ENCODE results near the gene ARHGAP33.
A peak's percentile ranks its signal among the peaks of the same experiment; 100 is the strongest.

The ARHGAP33 gene

DNA sequence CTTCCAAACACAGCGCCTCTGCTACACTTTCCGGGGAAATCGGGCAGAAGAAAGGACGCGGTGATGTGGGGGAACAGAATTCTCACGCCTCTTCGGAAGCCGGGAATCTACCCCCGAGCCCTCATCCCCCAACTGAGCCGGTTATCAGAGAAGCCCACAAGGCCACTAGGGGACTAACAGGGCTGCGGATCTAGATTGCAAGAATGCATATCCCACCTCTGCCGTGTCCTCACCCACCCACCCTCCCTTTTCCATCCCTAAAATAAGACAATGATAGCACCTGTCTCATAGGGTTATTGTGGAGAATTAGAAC lies 34.2 kb upstream of the ARHGAP33 start:
- TF ChIP-seq, protein P1, sequence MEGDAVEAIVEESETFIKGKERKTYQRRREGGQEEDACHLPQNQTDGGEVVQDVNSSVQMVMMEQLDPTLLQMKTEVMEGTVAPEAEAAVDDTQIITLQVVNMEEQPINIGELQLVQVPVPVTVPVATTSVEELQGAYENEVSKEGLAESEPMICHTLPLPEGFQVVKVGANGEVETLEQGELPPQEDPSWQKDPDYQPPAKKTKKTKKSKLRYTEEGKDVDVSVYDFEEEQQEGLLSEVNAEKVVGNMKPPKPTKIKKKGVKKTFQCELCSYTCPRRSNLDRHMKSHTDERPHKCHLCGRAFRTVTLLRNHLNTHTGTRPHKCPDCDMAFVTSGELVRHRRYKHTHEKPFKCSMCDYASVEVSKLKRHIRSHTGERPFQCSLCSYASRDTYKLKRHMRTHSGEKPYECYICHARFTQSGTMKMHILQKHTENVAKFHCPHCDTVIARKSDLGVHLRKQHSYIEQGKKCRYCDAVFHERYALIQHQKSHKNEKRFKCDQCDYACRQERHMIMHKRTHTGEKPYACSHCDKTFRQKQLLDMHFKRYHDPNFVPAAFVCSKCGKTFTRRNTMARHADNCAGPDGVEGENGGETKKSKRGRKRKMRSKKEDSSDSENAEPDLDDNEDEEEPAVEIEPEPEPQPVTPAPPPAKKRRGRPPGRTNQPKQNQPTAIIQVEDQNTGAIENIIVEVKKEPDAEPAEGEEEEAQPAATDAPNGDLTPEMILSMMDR (IDR thresholded peaks at IDR 0.05; ENCODE audit: extremely low read depth, missing control alignments), result no peak
- DNase-seq (ENCODE audit: low spot score), result no peak

DNA sequence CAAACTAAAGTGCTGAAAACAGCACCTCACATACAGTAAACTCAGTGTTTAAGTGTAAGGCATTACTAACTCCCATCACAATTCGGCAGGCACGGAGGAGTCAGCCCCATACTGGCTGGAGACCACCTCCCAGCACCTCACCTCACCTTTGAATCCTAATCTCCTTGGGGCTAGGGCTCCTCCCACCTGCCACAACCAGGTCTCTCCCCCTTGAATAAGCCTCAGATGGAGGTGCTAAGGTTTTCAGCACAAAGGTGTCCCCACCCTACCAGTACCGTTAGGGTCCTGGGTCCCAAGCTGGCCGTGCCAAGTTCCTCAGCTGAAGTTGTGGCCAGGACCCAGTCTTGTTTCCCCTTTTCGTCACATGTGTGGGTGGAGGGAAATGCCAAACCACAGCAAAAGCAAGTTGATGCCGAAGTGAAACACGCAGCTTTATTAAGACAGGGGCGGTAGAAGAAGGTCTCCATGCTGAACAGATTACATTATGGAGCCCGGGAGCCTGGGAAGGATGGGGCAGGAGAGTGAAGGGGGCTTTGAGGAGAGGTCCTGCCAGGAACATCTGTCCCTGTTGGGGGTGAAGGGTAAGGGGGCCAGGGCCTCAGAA lies 33.1 kb upstream of the ARHGAP33 start, which contains the start of gene IGFLR1:
Gene IGFLR1, minus strand, starts transcription at position 332 of the 604 bp plus-strand sequence. CDS start 1,272 bp downstream, outside the sequence.
- TF ChIP-seq, protein P1 (IDR thresholded peaks at IDR 0.05; ENCODE audit: extremely low read depth, missing control alignments), result no peak
- DNase-seq (ENCODE audit: low spot score), result peak; percentile 74

DNA sequence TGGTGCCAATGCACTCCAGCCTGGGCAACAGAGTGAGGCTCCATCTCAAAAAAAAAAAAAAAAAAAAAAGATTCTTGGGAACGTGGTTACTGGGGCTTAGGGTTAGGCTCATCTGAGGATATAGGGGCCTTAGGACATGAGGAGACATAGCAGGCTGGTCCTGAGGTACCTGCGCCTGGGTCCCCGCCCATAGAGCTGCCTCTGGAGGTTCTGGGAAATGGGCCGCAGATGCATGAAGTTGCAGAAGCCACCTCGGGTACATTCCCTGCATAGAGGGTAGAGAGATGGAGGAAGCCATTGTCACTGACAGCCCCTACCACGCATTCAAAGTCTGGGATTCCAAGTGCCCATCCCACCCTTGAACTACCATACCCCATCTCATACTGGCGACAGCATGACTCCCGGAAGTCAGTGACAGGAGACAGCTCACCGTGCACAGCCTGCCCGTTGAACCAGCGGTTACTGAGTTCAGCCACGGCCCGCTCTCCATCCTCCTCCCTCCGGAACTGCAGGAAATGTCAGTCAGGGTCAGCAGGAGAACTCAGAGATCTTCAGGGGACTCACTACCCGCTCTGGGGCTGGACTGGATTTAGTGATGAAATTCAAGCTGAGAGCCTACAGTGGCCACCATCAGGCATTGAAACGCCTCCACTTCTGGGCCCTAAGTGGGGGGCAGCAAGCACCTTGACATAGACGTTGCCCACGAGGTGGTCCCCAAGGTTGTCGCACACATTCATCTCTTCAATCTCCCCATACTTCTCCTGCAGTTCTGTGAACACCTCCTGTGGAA lies 31.5 kb upstream of the ARHGAP33 start:
- no peak for DNase-seq (ENCODE audit: low spot score)
- TF ChIP-seq, protein P1 (IDR thresholded peaks at IDR 0.05; ENCODE audit: extremely low read depth, missing control alignments), result no peak

DNA sequence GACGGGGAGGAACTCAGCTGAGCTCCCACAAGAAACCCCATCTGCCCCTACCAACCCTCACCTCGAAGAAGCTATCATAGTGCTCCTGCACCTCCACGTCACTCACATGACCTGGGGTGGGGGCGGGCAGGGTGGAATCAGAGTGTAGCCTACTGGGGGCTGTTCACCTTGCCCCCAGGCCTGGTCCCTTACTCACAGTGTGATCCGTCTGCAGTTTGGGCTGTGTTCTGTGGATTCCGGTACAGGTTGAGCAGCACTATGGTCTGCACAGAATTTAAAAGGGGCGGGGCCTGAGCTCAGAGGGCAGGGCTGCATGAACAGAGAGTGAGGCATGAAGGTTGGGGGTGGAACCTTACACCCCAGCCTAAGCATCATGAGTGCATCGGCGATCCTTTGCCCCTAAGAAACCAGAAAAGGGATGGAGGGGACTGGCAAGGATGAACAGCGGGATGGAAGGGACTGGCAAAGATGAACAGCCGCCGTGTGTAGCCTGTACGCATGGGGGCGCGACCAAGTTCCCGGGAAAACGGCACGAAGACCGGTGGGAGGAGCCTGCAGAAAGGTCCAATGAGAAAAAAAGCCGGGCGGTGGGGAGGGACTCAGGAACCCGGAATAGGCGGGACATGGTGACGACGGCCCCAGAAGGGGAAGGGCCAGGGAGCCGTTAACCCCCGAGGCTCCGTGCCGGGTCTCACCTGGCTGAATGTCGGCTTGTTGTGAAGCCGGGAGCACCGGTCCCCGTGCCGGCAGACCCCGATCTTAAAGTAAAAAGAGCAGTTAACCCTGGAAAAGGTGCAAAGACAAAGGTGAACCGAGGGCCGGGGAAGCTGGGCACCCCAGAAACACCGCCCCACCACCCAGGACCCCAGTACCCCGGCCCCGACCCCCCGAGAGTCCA lies 30.7 kb upstream of the ARHGAP33 start:
- DNase-seq (ENCODE audit: low spot score), result peak; percentile 79
- TF ChIP-seq, protein P1 (IDR thresholded peaks at IDR 0.05; ENCODE audit: extremely low read depth, missing control alignments), result no peak

DNA sequence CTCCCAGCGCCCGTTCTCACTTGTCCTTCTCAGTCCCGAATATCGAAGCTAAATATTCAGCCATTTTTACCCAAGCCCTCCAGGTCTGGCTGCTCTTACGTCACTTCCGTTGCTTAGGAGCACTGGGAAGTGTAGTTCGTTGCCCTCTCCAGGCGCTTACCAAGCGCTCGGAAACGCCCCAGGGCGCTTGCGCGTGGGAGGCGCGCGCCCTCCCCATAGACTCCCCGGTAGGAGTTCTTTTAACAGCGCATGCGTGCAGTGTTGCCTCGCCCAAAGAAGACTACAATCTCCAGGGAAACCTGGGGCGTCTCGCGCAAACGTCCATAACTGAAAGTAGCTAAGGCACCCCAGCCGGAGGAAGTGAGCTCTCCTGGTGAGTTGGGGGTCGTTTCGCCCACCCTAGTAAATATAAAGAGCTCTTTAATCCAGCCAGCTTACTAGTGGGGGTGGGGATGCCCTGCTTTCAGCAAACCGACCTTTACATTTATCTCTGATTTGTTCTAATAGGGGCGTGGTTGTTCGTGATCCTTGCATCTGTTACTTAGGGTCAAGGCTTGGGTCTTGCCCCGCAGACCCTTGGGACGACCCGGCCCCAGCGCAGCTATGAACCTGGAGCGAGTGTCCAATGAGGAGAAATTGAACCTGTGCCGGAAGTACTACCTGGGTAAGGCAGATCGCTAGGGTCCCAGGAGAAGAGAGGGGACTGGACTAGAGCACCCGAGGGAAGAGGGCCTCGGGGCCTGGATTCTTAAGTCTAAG lies 29.9 kb upstream of the ARHGAP33 start, which contains the start of the genes PSENEN and U2AF1L4:
Gene PSENEN, plus strand, starts transcription at position 324 of the 759 bp plus-strand sequence. Its CDS starts 280 bp downstream, at position 604.
Gene U2AF1L4, minus strand, starts transcription at position 91 of the 759 bp plus-strand sequence. Its CDS starts 27 bp downstream, at position 64.
- TF ChIP-seq, protein P1 (IDR thresholded peaks at IDR 0.05; ENCODE audit: extremely low read depth, missing control alignments), result no peak
- peak; percentile 89 for DNase-seq (ENCODE audit: low spot score)

DNA sequence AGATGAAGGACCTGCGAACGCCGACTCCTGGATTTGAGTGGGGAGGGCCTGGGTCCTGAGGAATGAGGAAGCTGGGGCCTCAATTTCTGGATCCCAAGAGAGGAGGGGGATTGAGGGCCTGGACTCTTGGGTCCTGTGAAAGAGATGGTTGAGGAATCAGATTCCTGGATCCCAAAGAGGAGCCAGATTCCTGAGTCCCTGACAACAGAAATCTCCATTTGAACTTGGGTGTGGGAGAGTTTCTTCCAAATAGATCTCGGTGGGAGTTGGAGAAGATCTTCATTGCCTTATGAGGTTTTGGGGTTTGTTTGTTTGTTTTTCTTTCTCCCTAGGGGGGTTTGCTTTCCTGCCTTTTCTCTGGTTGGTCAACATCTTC lies 29.3 kb upstream of the ARHGAP33 start:
- no peak for DNase-seq (ENCODE audit: low spot score)
- TF ChIP-seq, protein P1 (IDR thresholded peaks at IDR 0.05; ENCODE audit: extremely low read depth, missing control alignments), result no peak

Data from GM20000 (cell line).